ENCODE results near the gene PTH2R. TPM values are rescaled to one million over a fixed set of nuclear protein-coding genes. Genes with fewer than 3 reads are reported as not detected.

The PTH2R gene
- total RNA-seq, 1 experiment from 2014 or later, result not detected

DNA sequence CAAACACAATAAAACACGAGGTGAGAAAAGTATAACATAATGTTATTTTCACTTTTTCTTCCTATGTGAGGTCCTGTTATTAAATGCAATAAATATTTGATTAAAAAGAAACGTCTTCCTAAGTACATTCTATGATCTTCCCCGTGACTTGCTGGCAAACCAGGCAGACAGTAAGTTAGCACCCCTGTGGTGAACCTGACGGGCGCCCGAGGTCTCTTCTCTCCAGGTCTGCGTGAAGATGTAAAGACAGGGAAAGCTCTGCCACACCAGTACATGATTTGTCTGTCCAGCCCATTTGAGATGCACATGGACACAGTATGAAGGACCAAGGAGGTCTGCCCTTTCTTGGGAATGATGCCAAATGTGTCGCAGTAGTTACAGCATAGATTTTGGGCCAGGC lies 57.6 kb downstream of the PTH2R start:
- TF ChIP-seq CTCF (conservative IDR thresholded peaks at IDR 0.05), result no peak
- no peak for TF ChIP-seq EZH2 (IDR thresholded peaks at IDR 0.05; ENCODE audit: low read depth)
- no peaks in the 10 kb centered on the region for H3K36me3 ChIP-seq (ENCODE audit: low read depth)
- H3K4me3 ChIP-seq, result no peak overlapping the region
- H3K4me1 ChIP-seq (replicated peaks; ENCODE audit: insufficient read depth), result no peaks in the 10 kb centered on the region
- no peaks in the 10 kb centered on the region for H3K9me2 ChIP-seq (ENCODE audit: insufficient read depth)
- no peaks in the 10 kb centered on the region for H3K27me3 ChIP-seq (ENCODE audit: insufficient read depth, low read depth)
- DNase-seq, result no peak
- CTCF ChIA-PET, result no interaction called here
- H3K27ac ChIP-seq, result no peak overlapping the region
- H3K79me2 ChIP-seq (ENCODE audit: low read depth), result no peaks in the 10 kb centered on the region
- BruUV-seq (replicated peaks), result no TSS peak
- H3K9me3 ChIP-seq (ENCODE audit: insufficient read depth, low read depth), result no peaks in the 10 kb centered on the region
- POLR2A ChIA-PET (ENCODE audit: unreplicated experiment), result no interaction called here
- intact Hi-C loops (cut with micrococcal nuclease; ENCODE audit: unreplicated experiment), result no loop called here
- H3K4me2 ChIP-seq, result no peak overlapping the region
- no peaks in the 10 kb centered on the region for H3F3A ChIP-seq (ENCODE audit: insufficient read depth, low read depth)
- H2AFZ ChIP-seq, result no peak overlapping the region
- H4K20me1 ChIP-seq (ENCODE audit: insufficient read depth), result no peaks in the 10 kb centered on the region

DNA sequence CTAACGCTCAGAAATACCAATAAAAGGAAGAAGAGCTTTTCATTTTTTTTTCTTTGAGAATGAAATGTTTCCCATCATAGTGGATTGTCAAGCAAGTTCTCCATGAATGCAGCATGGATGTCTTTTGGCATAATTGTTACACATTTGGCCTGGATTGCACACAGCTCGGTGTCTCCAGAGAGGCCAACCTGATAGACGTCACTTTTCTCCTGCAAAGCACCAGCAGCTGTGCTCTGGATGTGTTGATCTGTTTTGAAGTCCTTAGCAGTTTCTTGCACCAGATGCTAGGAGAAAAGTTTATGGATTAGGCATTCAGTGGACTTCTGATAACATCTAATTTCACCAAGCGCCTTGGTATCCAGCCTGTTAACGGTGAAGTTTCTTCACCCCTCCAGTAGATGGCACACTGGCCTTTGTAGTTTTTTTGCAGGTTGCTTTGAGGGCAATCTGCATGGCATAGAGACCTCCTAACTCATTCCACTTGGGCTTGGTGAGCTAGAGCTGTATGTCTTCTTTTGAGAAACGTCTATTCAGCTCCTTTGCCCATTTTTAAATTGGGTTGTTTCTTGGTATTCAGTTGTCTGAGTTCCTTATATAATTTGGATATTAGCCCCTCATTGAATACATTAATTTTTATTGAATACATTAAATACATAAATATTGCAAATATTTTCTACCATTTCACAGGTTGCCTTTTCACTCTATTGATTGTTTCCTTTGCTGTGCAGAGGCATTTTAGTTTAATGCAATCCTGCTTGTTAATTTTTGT lies 59.7 kb downstream of the PTH2R start:
- Histone ChIP-seq H3K4me2 (no peak overlapping the region), H3F3A (ENCODE audit: insufficient read depth, low read depth) (no peaks in the 10 kb centered on the region), H2AFZ (no peak overlapping the region), H3K36me3 (ENCODE audit: low read depth) (no peaks in the 10 kb centered on the region), H3K27ac (no peak overlapping the region), H3K79me2 (ENCODE audit: low read depth) (no peaks in the 10 kb centered on the region), H3K9me2 (ENCODE audit: insufficient read depth) (no peaks in the 10 kb centered on the region), H3K9me3 (ENCODE audit: insufficient read depth, low read depth) (no peaks in the 10 kb centered on the region), H3K27me3 (ENCODE audit: insufficient read depth, low read depth) (no peaks in the 10 kb centered on the region), H4K20me1 (ENCODE audit: insufficient read depth) (no peaks in the 10 kb centered on the region), H3K4me1 (replicated peaks; ENCODE audit: insufficient read depth) (no peaks in the 10 kb centered on the region), H3K4me3 (no peak overlapping the region)
- intact Hi-C loops (cut with micrococcal nuclease; ENCODE audit: unreplicated experiment), result loop anchor here (1.0 to 5.0 kb wide), 2 partner anchors 741 to 856 kb away; no protein-coding TSS in a partner anchor
- TF ChIP-seq EZH2 (IDR thresholded peaks at IDR 0.05; ENCODE audit: low read depth), result no peak
- peak; percentile 77 for TF ChIP-seq CTCF (conservative IDR thresholded peaks at IDR 0.05)
- DNase-seq, result peak in 1 of 2 experiments; percentile 23
- ChIA-PET CTCF (no interaction called here), POLR2A (ENCODE audit: unreplicated experiment) (no interaction called here)
- BruUV-seq (replicated peaks), result no TSS peak

DNA sequence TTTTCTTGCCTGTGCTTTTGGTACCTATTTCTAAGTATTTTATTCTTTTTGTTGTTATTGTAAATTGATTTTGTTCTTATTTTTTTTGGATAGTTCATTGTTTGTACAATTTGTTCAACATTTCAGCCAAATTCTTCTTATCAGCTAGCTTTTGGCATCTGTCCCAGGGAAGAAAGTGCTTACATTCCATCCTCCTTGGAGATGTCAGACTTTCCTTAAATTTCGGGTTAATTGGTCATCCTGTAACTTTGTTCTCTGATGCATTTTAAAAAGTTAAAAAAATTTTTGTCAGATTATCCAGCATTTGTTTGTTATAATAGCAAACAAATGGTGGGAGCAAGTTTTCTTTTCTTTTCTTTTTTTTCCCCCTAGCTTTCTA lies 60.3 kb downstream of the PTH2R start:
- Histone ChIP-seq H3F3A (ENCODE audit: insufficient read depth, low read depth) (no peaks in the 10 kb centered on the region), H4K20me1 (ENCODE audit: insufficient read depth) (no peaks in the 10 kb centered on the region), H2AFZ (no peak overlapping the region), H3K4me2 (no peak overlapping the region), H3K36me3 (ENCODE audit: low read depth) (no peaks in the 10 kb centered on the region), H3K79me2 (ENCODE audit: low read depth) (no peaks in the 10 kb centered on the region), H3K4me3 (no peak overlapping the region), H3K27me3 (ENCODE audit: insufficient read depth, low read depth) (no peaks in the 10 kb centered on the region), H3K9me2 (ENCODE audit: insufficient read depth) (no peaks in the 10 kb centered on the region), H3K9me3 (ENCODE audit: insufficient read depth, low read depth) (no peaks in the 10 kb centered on the region), H3K27ac (no peak overlapping the region), H3K4me1 (replicated peaks; ENCODE audit: insufficient read depth) (no peaks in the 10 kb centered on the region)
- ChIA-PET CTCF (no interaction called here), POLR2A (ENCODE audit: unreplicated experiment) (no interaction called here)
- no peak for DNase-seq
- intact Hi-C loops (cut with micrococcal nuclease; ENCODE audit: unreplicated experiment), result loop anchor here (1.0 to 5.0 kb wide), 2 partner anchors 740 to 855 kb away; no protein-coding TSS in a partner anchor
- no TSS peak for BruUV-seq (replicated peaks)
- TF ChIP-seq EZH2 (IDR thresholded peaks at IDR 0.05; ENCODE audit: low read depth), result no peak
- TF ChIP-seq CTCF (conservative IDR thresholded peaks at IDR 0.05), result no peak

Measured in PC-9 (cell line).